SU-DHL-6 (cell line): ENCODE measurements around the gene PRR12.

Experiments
- H2AFZ ChIP-seq: fragments of 200-600 bp; sonication (generic); 2 replicates; pipeline ENCODE4 v1.6.1; 2014; ENCODE audit warnings: low read depth, mild to moderate bottlenecking, moderate library complexity, mixed read lengths, antibody characterized with exemption, low read length; ENCODE audit not compliant: severe bottlenecking
- H3F3A ChIP-seq: fragments of 200-600 bp; shearing (Covaris generic); 2 replicates; pipeline ENCODE4 v1.6.0; 2016; ENCODE audit warnings: antibody characterized with exemption, mild to moderate bottlenecking; ENCODE audit not compliant: insufficient read depth
- H3K27ac ChIP-seq: fragments of 200-600 bp; sonication (generic); 2 replicates; pipeline ENCODE4 v1.5.1; 2016; ENCODE audit warnings: low read depth, mild to moderate bottlenecking, low read length, moderate library complexity, mixed read lengths
- H3K27me3 ChIP-seq: fragments of 200-600 bp; sonication (generic), shearing (Covaris generic); 2 replicates; pipeline ENCODE4 v1.6.0; 2014; ENCODE audit warnings: mild to moderate bottlenecking, low read length
- H3K36me3 ChIP-seq: fragments of 200-600 bp; sonication (generic); 2 replicates; pipeline ENCODE4 v1.6.1; 2014; ENCODE audit warnings: mild to moderate bottlenecking, low read length, mixed read lengths
- H3K4me2 ChIP-seq: fragments of 300-600, 200-600 bp; shearing (Covaris generic), sonication (generic); 2 replicates; pipeline ENCODE4 v1.6.0; 2014; ENCODE audit warnings: low read length, low read depth, mild to moderate bottlenecking; ENCODE audit not compliant: poor library complexity, severe bottlenecking
- H3K4me3 ChIP-seq: fragments of 200-600 bp; sonication (generic); 2 replicates; pipeline ENCODE4 v1.5.1; 2014; ENCODE audit warnings: antibody characterized with exemption, low read length, mild to moderate bottlenecking, mixed read lengths; ENCODE audit not compliant: insufficient read depth, poor library complexity, severe bottlenecking
- H3K79me2 ChIP-seq: fragments of 200-600 bp; sonication (generic); 2 replicates; pipeline ENCODE4 v1.6.1; 2014; ENCODE audit warnings: mild to moderate bottlenecking, low read length, moderate library complexity; ENCODE audit not compliant: insufficient read depth
- H3K9ac ChIP-seq: fragments of 200-600 bp; sonication (generic); 2 replicates; pipeline ENCODE4 v1.7.0; 2014; ENCODE audit warnings: mild to moderate bottlenecking, low read length
- H3K9me2 ChIP-seq: fragments of 200-600 bp; sonication (generic); replicated peaks from 2 replicates; pipeline ENCODE4 v1.6.1; 2014; ENCODE audit warnings: low read length; ENCODE audit not compliant: insufficient read depth
- H3K9me3 ChIP-seq: fragments of 200-600 bp; sonication (generic); 2 replicates; pipeline ENCODE4 v1.6.1; 2014; ENCODE audit warnings: low read length, mixed read lengths; ENCODE audit not compliant: insufficient read depth
- H4K20me1 ChIP-seq: fragments of 200-600 bp; sonication (generic); 2 replicates; pipeline ENCODE4 v1.6.1; 2014; ENCODE audit warnings: low read depth, mild to moderate bottlenecking, antibody characterized with exemption, low read length, moderate library complexity, mixed read lengths
- CTCF ChIP-seq: fragments of 200-600 bp; sonication (generic); IDR thresholded peaks from one replicate; pipeline ENCODE4 v1.5.1; 2017; ENCODE audit warnings: antibody characterized with exemption, mild to moderate bottlenecking, low read length, moderate library complexity; ENCODE audit not compliant: insufficient read depth, poor library complexity, severe bottlenecking
- EZH2phosphoT487 ChIP-seq: fragments of 200-600 bp; sonication (generic), shearing (Covaris generic); conservative IDR thresholded peaks from 2 replicates; pipeline ENCODE4 v1.6.1; 2018; ENCODE audit warnings: mild to moderate bottlenecking, antibody characterized with exemption, low read length, moderate library complexity, mixed read lengths

The PRR12 gene

GRCh38 chr19:49556412-49557398, 34.3 kb upstream of the PRR12 start:
- no peak overlapping the region for H3K27ac ChIP-seq
- H3K9me2 ChIP-seq = no peaks in the 10 kb centered on the region
- no peaks in the 10 kb centered on the region for H3K27me3 ChIP-seq
- H4K20me1 ChIP-seq = no peaks in the 10 kb centered on the region
- H3K9ac ChIP-seq = no peak overlapping the region
- no peaks in the 10 kb centered on the region for H3F3A ChIP-seq
- H3K36me3 ChIP-seq = no peaks in the 10 kb centered on the region
- no peak overlapping the region for H2AFZ ChIP-seq
- H3K9me3 ChIP-seq = no peaks in the 10 kb centered on the region
- H3K4me3 ChIP-seq = no peak overlapping the region
- H3K79me2 ChIP-seq = peaks cover 3% of the 10 kb centered on the region; the same call in 1 of the 2 replicates
- TF ChIP-seq CTCF (no peak), EZH2phosphoT487 (no peak)
- H3K4me2 ChIP-seq = no peak overlapping the region

GRCh38 chr19:49557641-49558325, 33.2 kb upstream of the PRR12 start:
- Histone ChIP-seq H3K79me2 (peaks cover 9% of the 10 kb centered on the region; the same call in 1 of the 2 replicates), H2AFZ (no peak overlapping the region), H3K4me3 (no peak overlapping the region), H3K9me2 (no peaks in the 10 kb centered on the region), H3K9ac (no peak overlapping the region), H3K27me3 (no peaks in the 10 kb centered on the region), H3K9me3 (no peaks in the 10 kb centered on the region), H3K27ac (no peak overlapping the region), H3F3A (no peaks in the 10 kb centered on the region), H3K36me3 (no peaks in the 10 kb centered on the region), H3K4me2 (no peak overlapping the region), H4K20me1 (no peaks in the 10 kb centered on the region)
- no peak for TF ChIP-seq EZH2phosphoT487
- no peak for TF ChIP-seq CTCF

GRCh38 chr19:49558591-49558990, 32.4 kb upstream of the PRR12 start:
- Histone ChIP-seq H3K4me2 (no peak overlapping the region), H3K36me3 (no peaks in the 10 kb centered on the region), H3F3A (no peaks in the 10 kb centered on the region), H3K27ac (no peak overlapping the region), H3K79me2 (peaks cover 11% of the 10 kb centered on the region), H3K4me3 (no peak overlapping the region), H4K20me1 (no peaks in the 10 kb centered on the region), H3K9me3 (no peaks in the 10 kb centered on the region), H3K9me2 (no peaks in the 10 kb centered on the region), H3K9ac (no peak overlapping the region), H2AFZ (no peak overlapping the region), H3K27me3 (no peaks in the 10 kb centered on the region)
- TF ChIP-seq EZH2phosphoT487 (no peak), CTCF (no peak)
